Gastroesophageal sphincter (tissue), 3 donors: Measurements from ENCODE around the gene CXCL16.

Experiments
- EP300 ChIP-seq: sonication (generic); formaldehyde crosslinking; IDR thresholded peaks from one replicate; pipeline ENCODE4 v1.6.1; 2017; ENCODE audit warnings: antibody characterized with exemption, mild to moderate bottlenecking
- POLR2A ChIP-seq, 2 donors: fragments of 450-650 bp; IDR thresholded peaks; one replicate each; pipeline ENCODE4 v1.6.1; 2017; ENCODE audit warnings: antibody characterized with exemption in 2 of 2, mild to moderate bottlenecking in 2 of 2, moderate library complexity in 1 of 2
- TF ChIP-seq, protein P1 (sequence below), 4 experiments: fragments of 200-600 bp in 2 of 4; fragments of 450-650 bp in 2 of 4; sonication (generic) in 1 of 4; IDR thresholded peaks; one replicate each; pipeline ENCODE4 v1.5.1; 2017 to 2019; ENCODE audit warnings: antibody characterized with exemption in 4 of 4, mild to moderate bottlenecking in 2 of 4, moderate library complexity in 2 of 4

- TF ChIP-seq, protein P1, sequence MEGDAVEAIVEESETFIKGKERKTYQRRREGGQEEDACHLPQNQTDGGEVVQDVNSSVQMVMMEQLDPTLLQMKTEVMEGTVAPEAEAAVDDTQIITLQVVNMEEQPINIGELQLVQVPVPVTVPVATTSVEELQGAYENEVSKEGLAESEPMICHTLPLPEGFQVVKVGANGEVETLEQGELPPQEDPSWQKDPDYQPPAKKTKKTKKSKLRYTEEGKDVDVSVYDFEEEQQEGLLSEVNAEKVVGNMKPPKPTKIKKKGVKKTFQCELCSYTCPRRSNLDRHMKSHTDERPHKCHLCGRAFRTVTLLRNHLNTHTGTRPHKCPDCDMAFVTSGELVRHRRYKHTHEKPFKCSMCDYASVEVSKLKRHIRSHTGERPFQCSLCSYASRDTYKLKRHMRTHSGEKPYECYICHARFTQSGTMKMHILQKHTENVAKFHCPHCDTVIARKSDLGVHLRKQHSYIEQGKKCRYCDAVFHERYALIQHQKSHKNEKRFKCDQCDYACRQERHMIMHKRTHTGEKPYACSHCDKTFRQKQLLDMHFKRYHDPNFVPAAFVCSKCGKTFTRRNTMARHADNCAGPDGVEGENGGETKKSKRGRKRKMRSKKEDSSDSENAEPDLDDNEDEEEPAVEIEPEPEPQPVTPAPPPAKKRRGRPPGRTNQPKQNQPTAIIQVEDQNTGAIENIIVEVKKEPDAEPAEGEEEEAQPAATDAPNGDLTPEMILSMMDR (IDR thresholded peaks at IDR 0.05), result peak in 1 of 4 experiments; percentile 7
- TF ChIP-seq POLR2A (IDR thresholded peaks at IDR 0.05) (peak in 1 of 2 donors; percentile 12), EP300 (no peak)
These were observed 28.8 kb downstream of the CXCL16 start for GRCh38 chr17:4710693-4711634.
